K562 (cell line): Measurements from ENCODE around the gene HIVEP3. TPM values are rescaled to one million over a fixed set of nuclear protein-coding genes. Genes with fewer than 3 reads are reported as not detected.

Experiments
- ATAC-seq: fragments of 200-7000 bp; cut with Tn5 transposase; 3 replicates; pipeline ENCODE4 v1.9.1; 2020; ENCODE audit warnings: moderate library complexity
- BruUV-seq: library from RNA; stranded (reverse); fragments of 400-500 nt; replicated peaks from 2 replicates; lab custom pipeline; 2021; lab: Mats Ljungman, UMichigan
- CTCF ChIA-PET: fragments of 300-600 bp; formaldehyde crosslinking; extraction: SDS; loops from one replicate; lab custom pipeline; 2021; ENCODE audit warnings: low intra/inter-chr PET ratio; lab: Yijun Ruan, JAX
- POLR2A ChIA-PET: fragments of 300-600, 350-650 bp; sonication (Branson Sonifier 250); formaldehyde crosslinking; extraction: SDS; loops from one replicate; lab custom pipeline; 2021; ENCODE audit warnings: antibody characterized with exemption, inconsistent platforms; lab: Yijun Ruan, JAX
- DNase-seq, 4 experiments: peaks; one replicate each; pipeline versions ENCODE4 v3.0.0 to v3.0.0-alpha.2; 2011 to 2018; ENCODE audit warnings: low spot score in 3 of 4, mixed read lengths in 3 of 4; ENCODE audit errors: extremely low read depth in 1 of 4
- FAIRE-seq: peaks from 2 replicates; lab custom pipeline; 2011; peaks lifted over from hg19 to GRCh38; lab: Jason Lieb, UNC
- H2AFZ ChIP-seq: 2 replicates; pipeline ENCODE4 v1.6.0; 2011; ENCODE audit warnings: low read depth, low read length, control low read depth, inconsistent platforms
- H3K27ac ChIP-seq: fragments of 200-600 bp; 3 replicates; pipeline ENCODE4 v1.8.0; 2011; ENCODE audit warnings: low read depth, mild to moderate bottlenecking, control low read depth, inconsistent platforms, low read length, moderate library complexity, mixed read lengths; ENCODE audit errors: extremely low read depth
- H3K27me3 ChIP-seq, 2 experiments: fragments of 300-600 bp in 1 of 2; 2 replicates in 1 of 2; 3 replicates in 1 of 2; pipeline versions ENCODE4 v1.6.0 to v1.8.0; 2011; ENCODE audit warnings: inconsistent platforms in 2 of 2, low read length in 2 of 2, mild to moderate bottlenecking in 1 of 2, mixed read lengths in 1 of 2, moderate library complexity in 1 of 2; ENCODE audit not compliant: control insufficient read depth in 2 of 2, insufficient read depth in 2 of 2
- H3K36me3 ChIP-seq: fragments of 300-600 bp; 3 replicates; pipeline ENCODE4 v1.8.0; 2011; ENCODE audit warnings: mild to moderate bottlenecking, low read length, inconsistent platforms; ENCODE audit not compliant: control insufficient read depth, insufficient read depth
- H3K4me1 ChIP-seq, 2 experiments: fragments of 200-600 bp in 1 of 2; replicated peaks in 1 of 2; 2 replicates in 1 of 2; 3 replicates in 1 of 2; pipeline versions ENCODE4 v1.5.1 to v1.8.0; 2011; ENCODE audit warnings: inconsistent platforms in 2 of 2, low read length in 2 of 2, mild to moderate bottlenecking in 1 of 2, mixed read lengths in 1 of 2, moderate library complexity in 1 of 2; ENCODE audit not compliant: control insufficient read depth in 2 of 2, insufficient read depth in 2 of 2
- H3K4me2 ChIP-seq: 2 replicates; pipeline ENCODE4 v1.6.1; 2011; ENCODE audit warnings: low read length, control low read depth, inconsistent platforms, mixed read lengths; ENCODE audit not compliant: insufficient read depth
- H3K4me3 ChIP-seq: fragments of 200-600 bp; sonication (generic), shearing (Covaris generic); 2 replicates; pipeline ENCODE4 v1.5.1; 2016; ENCODE audit warnings: control low read depth, inconsistent platforms
- H3K79me2 ChIP-seq: fragments of 200-600 bp; 3 replicates; pipeline ENCODE4 v1.8.0; 2011; ENCODE audit warnings: low read length, inconsistent platforms; ENCODE audit not compliant: control insufficient read depth, insufficient read depth
- H3K9ac ChIP-seq, 2 experiments: 2 replicates each; pipeline versions ENCODE4 v1.6.0 to v1.6.1; 2011; ENCODE audit warnings: low read depth in 2 of 2, low read length in 2 of 2, control low read depth in 1 of 2, inconsistent platforms in 1 of 2, mild to moderate bottlenecking in 1 of 2, mixed read lengths in 1 of 2; ENCODE audit not compliant: insufficient read depth in 1 of 2
- H3K9me1 ChIP-seq: one replicate; pipeline ENCODE4 v1.6.0; 2011; ENCODE audit warnings: inconsistent platforms, mild to moderate bottlenecking, low read length, moderate library complexity; ENCODE audit not compliant: control insufficient read depth, insufficient read depth
- H3K9me3 ChIP-seq: replicated peaks from 2 replicates; pipeline ENCODE4 v1.5.1; 2011; ENCODE audit warnings: low read depth, low read length, inconsistent platforms; ENCODE audit not compliant: control insufficient read depth, insufficient read depth
- H4K20me1 ChIP-seq: replicated peaks from 2 replicates; pipeline ENCODE4 v1.6.1; 2011; ENCODE audit warnings: low read length, inconsistent platforms, mixed read lengths; ENCODE audit not compliant: control insufficient read depth, insufficient read depth
- ATF1 ChIP-seq, 2 experiments: fragments of 450-650 bp in 1 of 2; IDR thresholded peaks; 2 replicates each; pipeline ENCODE4 v1.6.1; 2016; ENCODE audit warnings: missing compliant biosample characterization in 1 of 2, missing genetic modification characterization in 1 of 2
- CHD1 ChIP-seq: fragments of 200-600 bp; sonication (generic); IDR thresholded peaks from one replicate; pipeline ENCODE4 v1.6.1; 2012; ENCODE audit warnings: mild to moderate bottlenecking, moderate library complexity, low read length, inconsistent platforms
- CHD2 ChIP-seq: IDR thresholded peaks from 2 replicates; pipeline ENCODE4 v1.6.1; 2011; ENCODE audit warnings: low read depth, low read length
- ETS2 ChIP-seq: IDR thresholded peaks from 2 replicates; pipeline ENCODE4 v1.6.1; 2016; ENCODE audit warnings: borderline replicate concordance, missing genetic modification characterization, mild to moderate bottlenecking, moderate library complexity, missing compliant biosample characterization; ENCODE audit not compliant: poor library complexity, severe bottlenecking
- JUN ChIP-seq, 2 experiments: sonication (generic) in 1 of 2; formaldehyde crosslinking in 1 of 2; IDR thresholded peaks; 2 replicates each; pipeline versions ENCODE4 v1.6.1 to v1.8.0; 2012 to 2022; ENCODE audit warnings: borderline replicate concordance in 2 of 2, mild to moderate bottlenecking in 2 of 2, improper control_type of control experiment in 1 of 2, low read depth in 1 of 2, low read length in 1 of 2, missing genetic modification reagents in 1 of 2
- NR3C1 ChIP-seq: sonication (generic); formaldehyde crosslinking; IDR thresholded peaks from 2 replicates; pipeline ENCODE4 v1.8.1; 2022; ENCODE audit warnings: missing genetic modification reagents
- NRF1 ChIP-seq, 2 experiments: fragments of 450-650 bp; IDR thresholded peaks in 1 of 2; conservative IDR thresholded peaks in 1 of 2; 2 replicates each; pipeline ENCODE4 v1.6.1; 2014; ENCODE audit warnings: mild to moderate bottlenecking in 2 of 2
- ZNF146 ChIP-seq: IDR thresholded peaks from one replicate; pipeline ENCODE4 v1.6.1; 2018; ENCODE audit warnings: missing compliant biosample characterization; ENCODE audit not compliant: unreplicated experiment
- ZNF583 ChIP-seq: fragments of 250-450 bp; sonication (Bioruptor Pico); IDR thresholded peaks from 2 replicates; pipeline ENCODE4 v1.4.0; 2020
- WGBS: fragments of 100-300 bp; shearing (Covaris generic); methylation state at CpG from one replicate; pipeline ENCODE4 v1.1.6; 2016; ENCODE audit warnings: low coverage, mixed read lengths; ENCODE audit not compliant: insufficient coverage; ENCODE audit errors: missing lambda C conversion rate; 5-methylcytosine and 5-hydroxymethylcytosine counted together
- in situ Hi-C: fragments of 300-500 bp; cut with MboI; formaldehyde crosslinking; loops from 4 replicates; pipeline ENCODE4 v1.15.0; 2018; ENCODE audit warnings: inconsistent platforms, mixed read lengths
- intact Hi-C: fragments of 100-400 bp; cut with micrococcal nuclease; formaldehyde crosslinking; loops from 2 replicates; pipeline ENCODE4 v1.14.2; 2022
- polyA plus RNA-seq, 8 experiments: library from polyadenylated mRNA; depleted of rRNA in 4 of 8; stranded (reverse) in 5 of 8; unstranded in 3 of 8; fragments of >200 nt; fragmentation: Nextera tagmentation in 2 of 8; fragmentation: Illumina TruSeq in 1 of 8; extraction: Ambion mirVana in 2 of 8; extraction: Trizol in 1 of 8; gene quantifications; 2 replicates each; pipeline versions ENCODE4 v1.2.1 to v1.2.3, GENCODE V29; 2011 to 2014; ENCODE audit warnings: inconsistent platforms in 1 of 8, missing spikeins in 1 of 8
- total RNA-seq, 7 experiments: library from RNA; depleted of rRNA in 6 of 7; stranded (reverse); fragments of >200 nt in 6 of 7; fragmentation: Illumina TruSeq in 2 of 7; extraction: Trizol in 2 of 7; gene quantifications; 2 replicates each; pipeline versions ENCODE4 v1.2.1 to v1.2.3, GENCODE V29; 2011 to 2021; ENCODE audit warnings: low replicate concordance in 1 of 7
- TF ChIP-seq, protein P1 (sequence below), 2 experiments: fragments of 450-650 bp in 1 of 2; sonication (generic) in 1 of 2; formaldehyde crosslinking in 1 of 2; IDR thresholded peaks; 2 replicates each; pipeline versions ENCODE4 v1.7.1 to v1.9.0; 2016 to 2022; ENCODE audit warnings: inconsistent platforms in 1 of 2, mild to moderate bottlenecking in 1 of 2, missing genetic modification reagents in 1 of 2

HIVEP3 gene
- total and polyA plus RNA-seq, 9 of the 15 experiments (the other 6 are each of a cell fraction or from before 2014, with no cell fraction given) = 0.09 to 0.58 (median 0.34) TPM; not detected in 1

DNA sequence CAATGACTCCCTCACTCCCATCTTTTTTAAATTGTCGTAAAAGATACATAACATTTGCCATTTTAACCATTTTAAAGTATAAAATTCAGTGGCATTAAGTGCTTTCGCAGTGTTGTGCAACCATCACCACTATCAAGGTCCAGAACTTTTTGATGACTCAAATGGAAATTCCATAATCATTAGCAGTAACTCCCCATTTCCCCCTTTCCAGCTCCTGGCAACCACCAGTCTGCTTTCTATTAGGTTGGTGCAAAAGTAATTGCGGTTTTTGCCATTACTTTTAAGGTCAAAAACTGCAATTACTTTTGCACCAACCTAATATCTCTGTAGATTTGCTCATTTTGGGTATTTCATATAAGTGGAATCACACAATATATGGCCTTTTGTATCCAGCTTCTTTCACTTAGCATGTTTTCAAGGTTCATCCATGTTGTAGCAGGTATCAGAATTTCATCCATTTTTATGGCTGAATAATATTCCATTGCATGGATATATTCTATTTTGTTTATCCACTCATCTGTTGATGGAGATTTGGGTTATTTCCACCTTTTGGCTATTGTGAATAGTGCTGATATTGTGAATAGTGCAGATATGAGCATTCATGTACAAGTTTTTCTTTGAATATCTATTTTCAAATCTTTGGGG lies 159.7 kb downstream of the HIVEP3 start:
- H3K27ac ChIP-seq = no peak overlapping the region
- no peaks in the 10 kb centered on the region for H3K36me3 ChIP-seq
- WGBS = 2% methylated on average over 3 of the region's 3 CpGs
- no peaks in the 10 kb centered on the region for H3K4me1 ChIP-seq
- BruUV-seq = no TSS peak
- no peak overlapping the region for H3K4me3 ChIP-seq
- FAIRE-seq (no peak), ATAC-seq (no peak), DNase-seq (no peak)
- ChIA-PET POLR2A (no interaction called here), CTCF (no interaction called here)
- H3K9ac ChIP-seq = no peak overlapping the region
- H3K79me2 ChIP-seq = no peaks in the 10 kb centered on the region
- H3K27me3 ChIP-seq = peaks cover 0 to 4% of the 10 kb centered on the region in 2 experiments; a peak in 2 of 5 replicates
- TF ChIP-seq NRF1 (conservative IDR thresholded peaks at IDR 0.05 in 1 of 2, IDR thresholded peaks at IDR 0.05 in 1 of 2) (no peak), ETS2 (tag) (no peak), CHD1 (no peak), CHD2 (no peak), NR3C1 (no peak), ATF1 (CRISPR knock-in tag; IDR thresholded peaks at IDR 0.05) (no peak), ATF1 (tag; IDR thresholded peaks at IDR 0.05) (no peak), ZNF583 (no peak), ZNF146 (CRISPR knock-in tag) (peak; percentile 57), JUN (IDR thresholded peaks at IDR 0.05; ENCODE audit: borderline replicate concordance, low read depth, low read length) (no peak), JUN (CRISPR knock-in tag; IDR thresholded peaks at IDR 0.05; ENCODE audit: borderline replicate concordance) (no peak)
- TF ChIP-seq, protein P1, sequence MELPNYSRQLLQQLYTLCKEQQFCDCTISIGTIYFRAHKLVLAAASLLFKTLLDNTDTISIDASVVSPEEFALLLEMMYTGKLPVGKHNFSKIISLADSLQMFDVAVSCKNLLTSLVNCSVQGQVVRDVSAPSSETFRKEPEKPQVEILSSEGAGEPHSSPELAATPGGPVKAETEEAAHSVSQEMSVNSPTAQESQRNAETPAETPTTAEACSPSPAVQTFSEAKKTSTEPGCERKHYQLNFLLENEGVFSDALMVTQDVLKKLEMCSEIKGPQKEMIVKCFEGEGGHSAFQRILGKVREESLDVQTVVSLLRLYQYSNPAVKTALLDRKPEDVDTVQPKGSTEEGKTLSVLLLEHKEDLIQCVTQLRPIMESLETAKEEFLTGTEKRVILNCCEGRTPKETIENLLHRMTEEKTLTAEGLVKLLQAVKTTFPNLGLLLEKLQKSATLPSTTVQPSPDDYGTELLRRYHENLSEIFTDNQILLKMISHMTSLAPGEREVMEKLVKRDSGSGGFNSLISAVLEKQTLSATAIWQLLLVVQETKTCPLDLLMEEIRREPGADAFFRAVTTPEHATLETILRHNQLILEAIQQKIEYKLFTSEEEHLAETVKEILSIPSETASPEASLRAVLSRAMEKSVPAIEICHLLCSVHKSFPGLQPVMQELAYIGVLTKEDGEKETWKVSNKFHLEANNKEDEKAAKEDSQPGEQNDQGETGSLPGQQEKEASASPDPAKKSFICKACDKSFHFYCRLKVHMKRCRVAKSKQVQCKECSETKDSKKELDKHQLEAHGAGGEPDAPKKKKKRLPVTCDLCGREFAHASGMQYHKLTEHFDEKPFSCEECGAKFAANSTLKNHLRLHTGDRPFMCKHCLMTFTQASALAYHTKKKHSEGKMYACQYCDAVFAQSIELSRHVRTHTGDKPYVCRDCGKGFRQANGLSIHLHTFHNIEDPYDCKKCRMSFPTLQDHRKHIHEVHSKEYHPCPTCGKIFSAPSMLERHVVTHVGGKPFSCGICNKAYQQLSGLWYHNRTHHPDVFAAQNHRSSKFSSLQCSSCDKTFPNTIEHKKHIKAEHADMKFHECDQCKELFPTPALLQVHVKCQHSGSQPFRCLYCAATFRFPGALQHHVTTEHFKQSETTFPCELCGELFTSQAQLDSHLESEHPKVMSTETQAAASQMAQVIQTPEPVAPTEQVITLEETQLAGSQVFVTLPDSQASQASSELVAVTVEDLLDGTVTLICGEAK (IDR thresholded peaks at IDR 0.05) = peak; percentile 59; the same call in 1 of the 2 replicates
- TF ChIP-seq, protein P1 (CRISPR knock-in tag; IDR thresholded peaks at IDR 0.05) = no peak
- intact Hi-C loops (no loop called here), in situ Hi-C loops (no loop called here)
- no peak overlapping the region for H3K4me2 ChIP-seq
- no peaks in the 10 kb centered on the region for H3K9me1 ChIP-seq
- no peaks in the 10 kb centered on the region for H4K20me1 ChIP-seq
- no peaks in the 10 kb centered on the region; the same call in 1 of the 2 replicates for H3K9me3 ChIP-seq
- no peak overlapping the region for H2AFZ ChIP-seq
